ENCODE data around the gene IGFL3. TPM values are rescaled to one million over a fixed set of nuclear protein-coding genes. Genes with fewer than 3 reads are reported as not detected.

IGFL3 gene
- 0.16 to 0.25 TPM (median 0.17 TPM) in 3 of 5 replicates, not detected in the others for total RNA-seq (2022; extraction: Qiagen RNA extraction)

DNA sequence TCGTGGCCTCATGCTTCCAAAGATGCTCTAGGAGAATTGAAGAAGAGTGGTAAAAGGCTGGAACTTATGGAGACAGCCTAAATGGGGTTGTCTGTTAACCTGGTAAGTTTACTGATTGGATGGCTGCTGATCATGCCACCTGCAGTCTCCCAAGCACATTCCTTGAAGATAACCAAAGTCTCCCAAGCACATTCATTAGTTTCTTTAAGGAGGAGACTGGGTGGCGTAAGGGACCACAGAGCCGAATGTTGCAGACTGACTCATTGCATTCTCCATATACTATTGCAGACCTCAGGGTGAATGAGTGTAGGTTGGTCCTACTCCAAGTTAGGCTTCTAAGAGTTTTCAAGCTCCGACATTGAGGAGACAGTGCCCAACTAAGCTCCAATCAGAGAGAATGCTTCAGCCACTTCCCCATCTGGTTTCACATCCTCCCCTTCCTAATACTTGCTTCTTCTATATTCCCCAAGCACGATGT is at the start of gene IGFL3:
Gene IGFL3 (minus strand): TSS at position 51 of the 478 bp plus-strand sequence. CDS start 39 bp downstream, at position 12.

DNA sequence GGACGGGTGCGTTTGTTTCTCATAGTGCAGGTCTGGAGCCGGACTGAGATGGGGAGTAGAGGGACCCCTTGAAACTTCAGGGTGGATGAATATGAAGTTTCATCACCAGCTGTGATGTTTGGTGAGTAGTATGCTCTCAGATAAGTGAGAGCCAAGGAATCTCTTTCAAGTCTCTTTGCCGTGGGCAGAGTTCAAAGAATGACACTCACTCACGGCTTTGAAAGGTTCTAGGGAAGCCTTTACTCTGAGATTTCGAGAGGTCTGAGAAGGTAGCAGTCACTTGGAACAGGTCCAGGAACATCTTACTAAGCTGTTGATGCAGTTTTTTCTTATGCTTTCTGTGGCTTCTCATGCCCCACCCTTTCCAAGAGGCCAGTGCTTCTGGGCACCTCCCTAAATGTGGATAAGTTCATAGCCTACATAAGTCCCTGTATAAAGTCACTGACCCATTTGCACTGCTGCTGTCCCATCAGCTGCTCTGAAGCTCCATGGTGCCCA is 23.4 kb upstream of the IGFL3 start, which contains the start of gene IGFL2:
Gene IGFL2 (plus strand): TSS at position 448 of the 498 bp plus-strand sequence. CDS start 41 bp downstream, at position 489.

Other genes with a start within 250 kb of the IGFL3 start
- gene IRF2BP1, start 238.5 kb downstream of the IGFL3 start, total RNA-seq (2022; extraction: Qiagen RNA extraction): 22.7 to 37.9 TPM (median 36.1 TPM) in 5 replicates
- 6.4 to 10.3 TPM (median 10.1 TPM) in 5 replicates for gene MYPOP, start 222.1 kb downstream of the IGFL3 start, total RNA-seq (2022; extraction: Qiagen RNA extraction)
- not detected in 5 replicates for gene NANOS2, start 209.9 kb downstream of the IGFL3 start, total RNA-seq (2022; extraction: Qiagen RNA extraction)
- 0.77 to 1.3 TPM (median 1.3 TPM) in 5 replicates for gene NOVA2, start 150.8 kb downstream of the IGFL3 start, total RNA-seq (2022; extraction: Qiagen RNA extraction)
- gene CCDC61, start 129.2 kb downstream of the IGFL3 start, total RNA-seq (2022; extraction: Qiagen RNA extraction): 4.1 to 6.2 TPM (median 4.6 TPM) in 5 replicates
- gene PGLYRP1, start 101.6 kb downstream of the IGFL3 start, total RNA-seq (2022; extraction: Qiagen RNA extraction): not detected in 5 replicates
- 0.28 to 0.33 TPM (median 0.30 TPM) in 5 replicates for gene IGFL4, start 83.7 kb downstream of the IGFL3 start, total RNA-seq (2022; extraction: Qiagen RNA extraction)
- 0.37 to 0.86 TPM (median 0.56 TPM) in 5 replicates for gene IGFL2, start 23.6 kb upstream of the IGFL3 start, total RNA-seq (2022; extraction: Qiagen RNA extraction)
- 1.0 to 2.3 TPM (median 1.9 TPM) in 5 replicates for gene IGFL1, start 105.1 kb upstream of the IGFL3 start, total RNA-seq (2022; extraction: Qiagen RNA extraction)
- 0.03 to 0.13 TPM (median 0.07 TPM) in 4 of 5 replicates, not detected in the other for gene HIF3A, start 172.4 kb upstream of the IGFL3 start, total RNA-seq (2022; extraction: Qiagen RNA extraction)
- gene PPP5C, start 222.4 kb upstream of the IGFL3 start, total RNA-seq (2022; extraction: Qiagen RNA extraction): 80.2 to 88.5 TPM (median 83.3 TPM) in 5 replicates

All from A549 treated with AZD2906 at 1 μM for 4 hours (cell line).